ENCODE results near the gene ACER3. TPM values are rescaled to one million over a fixed set of nuclear protein-coding genes. Genes with fewer than 3 reads are reported as not detected.

Gene ACER3
- total RNA-seq, 1 experiment from 2014 or later = 13.7 TPM

- TF ChIP-seq AR (CRISPR knock-in tag; IDR thresholded peaks at IDR 0.05) = no peak
- TF ChIP-seq CTCF (IDR thresholded peaks at IDR 0.05) = no peak
- TF ChIP-seq SMAD4 (CRISPR knock-in tag; IDR thresholded peaks at IDR 0.05) = no peak
- no peak for TF ChIP-seq E2F1 (CRISPR knock-in tag; IDR thresholded peaks at IDR 0.05)
- TF ChIP-seq ZBTB43 (CRISPR knock-in tag; IDR thresholded peaks at IDR 0.05) = no peak
These were observed 24.8 kb downstream of the ACER3 start (continued) for GRCh38 chr11:76885390-76886097.

GRCh38 chr11:76888989-76889388, 28.3 kb downstream of the ACER3 start:
- H3K4me3 Mint-ChIP-seq = no peak overlapping the region
- TF ChIP-seq USF1 (CRISPR knock-in tag; IDR thresholded peaks at IDR 0.05) (no peak), RORB (CRISPR knock-in tag; IDR thresholded peaks at IDR 0.05) (no peak), SMAD3 (CRISPR knock-in tag; IDR thresholded peaks at IDR 0.05; ENCODE audit: borderline replicate concordance) (no peak), PRDM15 (CRISPR knock-in tag; IDR thresholded peaks at IDR 0.05) (no peak), E2F5 (CRISPR knock-in tag; IDR thresholded peaks at IDR 0.05) (no peak), ZNF425 (CRISPR knock-in tag; conservative IDR thresholded peaks at IDR 0.05) (no peak), NFYB (CRISPR knock-in tag; conservative IDR thresholded peaks at IDR 0.05; ENCODE audit: low read depth) (no peak)
- ChIA-PET CTCF (interaction anchor here (1.9 kb wide), 1 partner anchor 31 kb away, joined by 9 read pairs; no protein-coding TSS in a partner anchor), POLR2A (no interaction called here)
- H3K36me3 Mint-ChIP-seq = no peaks in the 10 kb centered on the region
- no peaks in the 10 kb centered on the region for H3K27me3 Mint-ChIP-seq (ENCODE audit: low read depth)
- no peak for ATAC-seq
- no peaks in the 10 kb centered on the region for H3K9me3 Mint-ChIP-seq
- no peak overlapping the region for H3K27ac Mint-ChIP-seq
- DNase-seq (ENCODE audit: low spot score) = no peak
- H3K4me1 Mint-ChIP-seq = peaks cover 1% of the 10 kb centered on the region

Data from WTC11 (cell line).